SK-N-SH (cell line): Measurements from ENCODE around the gene GPATCH2L. TPM values are rescaled to one million over a fixed set of nuclear protein-coding genes. Genes with fewer than 3 reads are reported as not detected.

Source experiments
- CTCF ChIA-PET: fragments of 300-600, 350-600 bp; formaldehyde crosslinking; extraction: SDS; loops from one replicate; lab custom pipeline; 2021; lab: Yijun Ruan, JAX
- POLR2A ChIA-PET: fragments of 350-600 bp; sonication (Branson Sonifier 250); formaldehyde crosslinking; extraction: SDS; loops from one replicate; lab custom pipeline; 2020; ENCODE audit warnings: antibody characterized with exemption, inconsistent platforms; lab: Yijun Ruan, JAX
- DNase-seq: peaks from one replicate; pipeline ENCODE4 v3.0.0; 2012
- H2AFZ ChIP-seq: fragments of 200-600 bp; sonication (generic); 2 replicates; pipeline ENCODE4 v1.8.1; 2016; ENCODE audit warnings: antibody characterized with exemption, mild to moderate bottlenecking, low read depth
- H3F3A ChIP-seq: fragments of 200-600 bp; sonication (generic); replicated peaks from 2 replicates; pipeline ENCODE3; 2016; ENCODE audit warnings: antibody characterized with exemption, mild to moderate bottlenecking; ENCODE audit not compliant: insufficient read depth
- H3K27ac ChIP-seq, 2 experiments: fragments of 200-500 bp in 1 of 2; fragments of 200-600 bp in 1 of 2; sonication (Bioruptor generic) in 1 of 2; sonication (generic), shearing (Covaris generic) in 1 of 2; 2 replicates each; pipeline versions ENCODE4 v1.5.1 to v1.6.1; 2014 to 2016; ENCODE audit warnings: low read depth in 2 of 2, inconsistent platforms in 1 of 2, low read length in 1 of 2, mild to moderate bottlenecking in 1 of 2, mixed read lengths in 1 of 2
- H3K27me3 ChIP-seq: fragments of 200-600 bp; sonication (generic), shearing (Covaris generic); 2 replicates; pipeline ENCODE4 v1.6.1; 2016; ENCODE audit warnings: mixed run types; ENCODE audit not compliant: insufficient read depth
- H3K36me3 ChIP-seq, 2 experiments: fragments of 200-500 bp in 1 of 2; fragments of 200-600 bp in 1 of 2; sonication (Bioruptor generic) in 1 of 2; sonication (generic) in 1 of 2; replicated peaks in 1 of 2; 2 replicates each; pipeline versions ENCODE3 to v1.5.1; 2014 to 2016; ENCODE audit warnings: low read length in 1 of 2, mild to moderate bottlenecking in 1 of 2; ENCODE audit not compliant: insufficient read depth in 2 of 2, control insufficient read depth in 1 of 2
- H3K4me1 ChIP-seq, 2 experiments: fragments of 200-500 bp in 1 of 2; fragments of 200-600 bp in 1 of 2; sonication (Bioruptor generic) in 1 of 2; sonication (generic), shearing (Covaris generic) in 1 of 2; 2 replicates each; pipeline versions ENCODE4 v1.5.1 to v1.6.1; 2014 to 2016; ENCODE audit warnings: low read depth in 1 of 2, low read length in 1 of 2, mixed run types in 1 of 2; ENCODE audit not compliant: insufficient read depth in 2 of 2, control insufficient read depth in 1 of 2
- H3K4me2 ChIP-seq: fragments of 200-600 bp; sonication (generic), shearing (Covaris generic); 2 replicates; pipeline ENCODE4 v1.6.1; 2017; ENCODE audit warnings: mixed run types
- H3K4me3 ChIP-seq, 2 experiments: fragments of 200-500 bp in 1 of 2; fragments of 200-600 bp in 1 of 2; sonication (Bioruptor generic) in 1 of 2; sonication (generic), shearing (Covaris generic) in 1 of 2; 2 replicates each; pipeline versions ENCODE4 v1.5.1 to v1.8.1; 2014 to 2016; ENCODE audit warnings: low read depth in 2 of 2, inconsistent platforms in 1 of 2, low read length in 1 of 2, mild to moderate bottlenecking in 1 of 2, mixed read lengths in 1 of 2, moderate library complexity in 1 of 2
- H3K79me2 ChIP-seq: fragments of 200-600 bp; sonication (generic); 2 replicates; pipeline ENCODE4 v1.8.1; 2017; ENCODE audit warnings: mild to moderate bottlenecking; ENCODE audit not compliant: insufficient read depth
- H3K9ac ChIP-seq: fragments of 200-600 bp; sonication (generic); 2 replicates; pipeline ENCODE4 v1.6.1; 2017; ENCODE audit warnings: mixed run types
- H3K9me2 ChIP-seq: fragments of 200-600 bp; sonication (generic); 2 replicates; pipeline ENCODE4 v1.6.1; 2017; ENCODE audit warnings: mixed run types
- H3K9me3 ChIP-seq: fragments of 200-600 bp; sonication (generic); 2 replicates; pipeline ENCODE4 v1.6.1; 2017; ENCODE audit warnings: mixed run types, mild to moderate bottlenecking, moderate library complexity
- H4K20me1 ChIP-seq: fragments of 200-600 bp; sonication (generic); 2 replicates; pipeline ENCODE4 v1.6.1; 2017; ENCODE audit warnings: mild to moderate bottlenecking, mixed run types; ENCODE audit not compliant: insufficient read depth
- CHD2 ChIP-seq: fragments of 150-350 bp; IDR thresholded peaks from 2 replicates; pipeline ENCODE4 v1.6.1; 2018; ENCODE audit warnings: low read length; ENCODE audit not compliant: partially characterized antibody
- ELF1 ChIP-seq: IDR thresholded peaks from 2 replicates; pipeline ENCODE4 v1.4.0; 2012
- EZH2phosphoT487 ChIP-seq: fragments of 200-600 bp; sonication (generic); IDR thresholded peaks from 2 replicates; pipeline ENCODE4 v1.6.1; 2017; ENCODE audit warnings: low read depth, mixed run types, mild to moderate bottlenecking, antibody characterized with exemption, moderate library complexity, borderline replicate concordance
- FOSL2 ChIP-seq: IDR thresholded peaks from 2 replicates; pipeline ENCODE4 v1.4.0; 2012; ENCODE audit warnings: low read depth, mild to moderate bottlenecking, moderate library complexity, borderline replicate concordance
- FOXM1 ChIP-seq: IDR thresholded peaks from 2 replicates; pipeline ENCODE4 v1.4.0; 2012; ENCODE audit warnings: low read depth, mild to moderate bottlenecking
- GATA2 ChIP-seq: sonication (generic); formaldehyde crosslinking; IDR thresholded peaks from 2 replicates; pipeline ENCODE4 v1.5.0; 2020; ENCODE audit warnings: mild to moderate bottlenecking, missing genetic modification reagents
- JUND ChIP-seq: IDR thresholded peaks from 2 replicates; pipeline ENCODE4 v1.4.0; 2012
- MEF2A ChIP-seq: IDR thresholded peaks from 2 replicates; pipeline ENCODE4 v1.4.0; 2012; ENCODE audit warnings: low read depth, borderline replicate concordance
- NFIC ChIP-seq: IDR thresholded peaks from 2 replicates; pipeline ENCODE4 v1.4.0; 2012; ENCODE audit warnings: borderline replicate concordance
- NRF1 ChIP-seq: IDR thresholded peaks from 2 replicates; pipeline ENCODE4 v1.6.1; 2012; ENCODE audit warnings: low read depth, mild to moderate bottlenecking, low read length
- SMC3 ChIP-seq: IDR thresholded peaks from 2 replicates; pipeline ENCODE4 v1.6.1; 2012; ENCODE audit warnings: low read depth, low read length, improper control_type of control experiment
- TCF12 ChIP-seq: IDR thresholded peaks from 2 replicates; pipeline ENCODE4 v1.4.0; 2012
- TEAD4 ChIP-seq: IDR thresholded peaks from 2 replicates; pipeline ENCODE4 v1.4.0; 2012; ENCODE audit warnings: mild to moderate bottlenecking, borderline replicate concordance; ENCODE audit not compliant: insufficient read depth
- YY1 ChIP-seq: IDR thresholded peaks from 2 replicates; pipeline ENCODE4 v1.4.0; 2012; ENCODE audit warnings: low read depth, mild to moderate bottlenecking
- WGBS: methylation state at CpG from one replicate; pipeline ENCODE4 v1.1.6; 2017; ENCODE audit warnings: low lambda C conversion rate; 5-methylcytosine and 5-hydroxymethylcytosine counted together
- polyA plus RNA-seq, 3 experiments: library from polyadenylated mRNA; depleted of rRNA; stranded (reverse); fragments of >200 nt; gene quantifications; 2 replicates each; pipeline ENCODE4 v1.2.3, GENCODE V29; 2012
- TF ChIP-seq, protein P1 (sequence below): fragments of 200-600 bp; sonication (generic); IDR thresholded peaks from 2 replicates; pipeline ENCODE4 v1.6.1; 2017; ENCODE audit warnings: antibody characterized with exemption, mild to moderate bottlenecking, moderate library complexity
- TF ChIP-seq, protein P2 (sequence below): IDR thresholded peaks from 2 replicates; pipeline ENCODE4 v1.4.0; 2012; ENCODE audit warnings: low read depth

Gene GPATCH2L
- polyA plus RNA-seq, 1 of the 3 experiments (the other 2 are of a cell fraction), result 17.7 TPM

DNA sequence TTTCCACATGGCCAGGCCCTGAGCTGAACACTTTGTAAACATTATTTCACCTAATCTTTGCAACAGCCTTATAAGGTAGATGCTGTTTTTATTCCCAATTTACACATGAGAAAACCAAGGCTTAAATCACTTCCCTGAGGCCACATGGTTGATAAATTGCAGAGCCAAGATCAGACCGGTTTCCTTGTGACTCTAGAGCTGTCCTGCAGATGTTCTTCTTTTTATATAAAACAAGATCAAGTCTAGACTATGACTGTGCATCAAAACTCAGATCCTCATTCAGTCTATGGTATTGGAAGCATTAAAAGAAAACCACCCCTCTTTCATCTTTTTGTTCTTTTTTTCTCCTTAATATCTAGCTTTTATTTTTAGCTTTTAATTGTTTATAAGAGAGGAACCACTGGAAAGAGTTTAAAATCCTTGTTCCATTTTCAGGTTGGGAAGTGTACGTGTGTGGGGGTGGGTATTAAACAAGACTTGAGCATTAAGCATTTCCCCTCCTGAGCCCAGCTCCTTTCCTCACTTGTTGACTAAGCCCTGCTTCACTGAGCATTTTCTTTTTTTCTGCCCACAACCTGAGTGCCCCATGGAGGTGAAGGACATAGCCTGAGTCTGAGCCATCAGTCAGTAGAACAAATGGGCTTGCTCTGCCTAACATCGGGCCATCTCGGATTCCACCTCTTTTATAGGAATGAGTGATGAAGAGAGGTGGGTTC lies 45.4 kb downstream of the GPATCH2L start:
- Histone ChIP-seq H4K20me1 (peaks cover 8% of the 10 kb centered on the region; the same call in 1 of the 2 replicates), H3K9me3 (no peaks in the 10 kb centered on the region), H3K9me2 (no peaks in the 10 kb centered on the region), H3K4me1 (no peaks in the 10 kb centered on the region), H3K4me3 (no peak overlapping the region), H3K79me2 (peaks cover 4% of the 10 kb centered on the region; the same call in 1 of the 2 replicates), H3K36me3 (peaks cover 74 to 96% of the 10 kb centered on the region in 2 experiments), H2AFZ (no peak overlapping the region), H3K27ac (no peak overlapping the region), H3K9ac (no peak overlapping the region), H3F3A (peaks cover 19% of the 10 kb centered on the region), H3K4me2 (no peak overlapping the region), H3K27me3 (no peaks in the 10 kb centered on the region)
- ChIA-PET CTCF (interaction anchor here (1.1 to 2.2 kb wide), 2 partner anchors 15 to 146 kb away, joined by 4 to 6 read pairs; no protein-coding TSS in a partner anchor), POLR2A (no interaction called here)
- 85% methylated on average over 4 of the region's 4 CpGs for WGBS
- no peak for DNase-seq
- TF ChIP-seq GATA2 (CRISPR knock-in tag), result no peak
- no peak for TF ChIP-seq CHD2
- no peak for TF ChIP-seq TEAD4
- TF ChIP-seq FOXM1, result no peak
- no peak for TF ChIP-seq SMC3
- TF ChIP-seq MEF2A, result no peak
- TF ChIP-seq, protein P1, sequence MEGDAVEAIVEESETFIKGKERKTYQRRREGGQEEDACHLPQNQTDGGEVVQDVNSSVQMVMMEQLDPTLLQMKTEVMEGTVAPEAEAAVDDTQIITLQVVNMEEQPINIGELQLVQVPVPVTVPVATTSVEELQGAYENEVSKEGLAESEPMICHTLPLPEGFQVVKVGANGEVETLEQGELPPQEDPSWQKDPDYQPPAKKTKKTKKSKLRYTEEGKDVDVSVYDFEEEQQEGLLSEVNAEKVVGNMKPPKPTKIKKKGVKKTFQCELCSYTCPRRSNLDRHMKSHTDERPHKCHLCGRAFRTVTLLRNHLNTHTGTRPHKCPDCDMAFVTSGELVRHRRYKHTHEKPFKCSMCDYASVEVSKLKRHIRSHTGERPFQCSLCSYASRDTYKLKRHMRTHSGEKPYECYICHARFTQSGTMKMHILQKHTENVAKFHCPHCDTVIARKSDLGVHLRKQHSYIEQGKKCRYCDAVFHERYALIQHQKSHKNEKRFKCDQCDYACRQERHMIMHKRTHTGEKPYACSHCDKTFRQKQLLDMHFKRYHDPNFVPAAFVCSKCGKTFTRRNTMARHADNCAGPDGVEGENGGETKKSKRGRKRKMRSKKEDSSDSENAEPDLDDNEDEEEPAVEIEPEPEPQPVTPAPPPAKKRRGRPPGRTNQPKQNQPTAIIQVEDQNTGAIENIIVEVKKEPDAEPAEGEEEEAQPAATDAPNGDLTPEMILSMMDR, result no peak
- TF ChIP-seq YY1, result no peak
- TF ChIP-seq EZH2phosphoT487, result no peak
- TF ChIP-seq, protein P2, sequence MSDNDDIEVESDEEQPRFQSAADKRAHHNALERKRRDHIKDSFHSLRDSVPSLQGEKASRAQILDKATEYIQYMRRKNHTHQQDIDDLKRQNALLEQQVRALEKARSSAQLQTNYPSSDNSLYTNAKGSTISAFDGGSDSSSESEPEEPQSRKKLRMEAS, result no peak
- TF ChIP-seq FOSL2, result no peak
- no peak for TF ChIP-seq NRF1
- no peak for TF ChIP-seq TCF12
- no peak for TF ChIP-seq NFIC

DNA sequence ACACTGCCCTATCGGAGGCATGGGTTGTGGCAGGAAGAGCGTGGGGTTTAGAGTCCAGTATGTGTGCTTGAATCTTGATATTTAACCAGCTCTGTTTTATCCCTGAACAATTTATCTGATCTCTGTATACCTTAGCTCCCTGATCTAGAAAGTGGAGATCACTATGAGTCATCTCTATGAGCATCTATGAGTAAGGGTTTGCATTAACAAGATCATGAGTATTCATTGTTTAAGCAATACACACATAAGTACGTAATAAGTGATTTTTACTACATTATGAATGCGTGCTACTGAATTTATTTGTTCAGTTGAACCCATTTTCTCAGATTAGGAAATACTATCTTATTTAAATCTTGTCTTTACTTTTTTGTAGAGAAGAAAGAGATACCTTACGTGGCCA lies 49.4 kb downstream of the GPATCH2L start:
- H3K27me3 ChIP-seq, result no peaks in the 10 kb centered on the region
- ChIA-PET POLR2A (no interaction called here), CTCF (no interaction called here)
- H3K4me1 ChIP-seq, result peaks cover 0 to 9% of the 10 kb centered on the region in 2 experiments; a peak in 2 of 4 replicates
- 61% methylated on average over 5 of the region's 5 CpGs for WGBS
- H3K9me3 ChIP-seq, result no peaks in the 10 kb centered on the region
- peaks cover 27% of the 10 kb centered on the region for H3F3A ChIP-seq
- peaks cover 54 to 70% of the 10 kb centered on the region in 2 experiments for H3K36me3 ChIP-seq
- H4K20me1 ChIP-seq, result peaks cover 17% of the 10 kb centered on the region; the same call in 1 of the 2 replicates
- no peak overlapping the region for H2AFZ ChIP-seq
- H3K9ac ChIP-seq, result no peak overlapping the region
- H3K9me2 ChIP-seq, result no peaks in the 10 kb centered on the region
- DNase-seq, result no peak
- no peak overlapping the region for H3K4me2 ChIP-seq
- no peak overlapping the region for H3K4me3 ChIP-seq
- H3K27ac ChIP-seq, result peak overlapping the region in 1 of 2 experiments; percentile 79; a peak in 2 of 4 replicates
- H3K79me2 ChIP-seq, result peaks cover 7% of the 10 kb centered on the region; the same call in 1 of the 2 replicates
- TF ChIP-seq ELF1, result no peak
- TF ChIP-seq JUND, result peak; percentile 66
- peak; percentile 20; the same call in 1 of the 2 replicates for TF ChIP-seq TCF12
- no peak for TF ChIP-seq SMC3
- peak; percentile 89 for TF ChIP-seq FOSL2
